Left kidney (tissue), 8 donors: ENCODE measurements around the gene SASS6. TPM values are rescaled to one million over a fixed set of nuclear protein-coding genes. Genes with fewer than 3 reads are reported as not detected.

ENCODE experiments used
- DNase-seq: peaks from one replicate; pipeline ENCODE4 v3.0.0-alpha.2; 2013
- long read RNA-seq, 8 donors: transcript quantifications; one replicate each; lab custom pipeline, GENCODE V29; 2026
- polyA plus RNA-seq: library from polyadenylated mRNA; unstranded; fragments of 120-200 nt; gene quantifications from one replicate; pipeline ENCODE4 v1.2.1, GENCODE V29; 2013; ENCODE audit not compliant: insufficient read length

Gene SASS6, protein sequence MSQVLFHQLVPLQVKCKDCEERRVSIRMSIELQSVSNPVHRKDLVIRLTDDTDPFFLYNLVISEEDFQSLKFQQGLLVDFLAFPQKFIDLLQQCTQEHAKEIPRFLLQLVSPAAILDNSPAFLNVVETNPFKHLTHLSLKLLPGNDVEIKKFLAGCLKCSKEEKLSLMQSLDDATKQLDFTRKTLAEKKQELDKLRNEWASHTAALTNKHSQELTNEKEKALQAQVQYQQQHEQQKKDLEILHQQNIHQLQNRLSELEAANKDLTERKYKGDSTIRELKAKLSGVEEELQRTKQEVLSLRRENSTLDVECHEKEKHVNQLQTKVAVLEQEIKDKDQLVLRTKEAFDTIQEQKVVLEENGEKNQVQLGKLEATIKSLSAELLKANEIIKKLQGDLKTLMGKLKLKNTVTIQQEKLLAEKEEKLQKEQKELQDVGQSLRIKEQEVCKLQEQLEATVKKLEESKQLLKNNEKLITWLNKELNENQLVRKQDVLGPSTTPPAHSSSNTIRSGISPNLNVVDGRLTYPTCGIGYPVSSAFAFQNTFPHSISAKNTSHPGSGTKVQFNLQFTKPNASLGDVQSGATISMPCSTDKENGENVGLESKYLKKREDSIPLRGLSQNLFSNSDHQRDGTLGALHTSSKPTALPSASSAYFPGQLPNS
- 12.2 TPM for polyA plus RNA-seq
- long read RNA-seq, donor 1, result 0 reads
- long read RNA-seq, donor 2, result 0 reads
- long read RNA-seq, donor 3, result 0 reads
- long read RNA-seq, donor 4, result 0 reads
- long read RNA-seq, donor 5, result 0 reads
- long read RNA-seq, donor 6, partial matches to known transcripts, result 0 of 5 reads
- long read RNA-seq, donor 6, other reads (novel, unspliced or antisense), result 5 of 5 reads
- long read RNA-seq, donor 7, partial matches to known transcripts, result 18 of 24 reads
- long read RNA-seq, donor 7, other reads (novel, unspliced or antisense), result 6 of 24 reads
- long read RNA-seq, donor 8, result 0 reads

DNA sequence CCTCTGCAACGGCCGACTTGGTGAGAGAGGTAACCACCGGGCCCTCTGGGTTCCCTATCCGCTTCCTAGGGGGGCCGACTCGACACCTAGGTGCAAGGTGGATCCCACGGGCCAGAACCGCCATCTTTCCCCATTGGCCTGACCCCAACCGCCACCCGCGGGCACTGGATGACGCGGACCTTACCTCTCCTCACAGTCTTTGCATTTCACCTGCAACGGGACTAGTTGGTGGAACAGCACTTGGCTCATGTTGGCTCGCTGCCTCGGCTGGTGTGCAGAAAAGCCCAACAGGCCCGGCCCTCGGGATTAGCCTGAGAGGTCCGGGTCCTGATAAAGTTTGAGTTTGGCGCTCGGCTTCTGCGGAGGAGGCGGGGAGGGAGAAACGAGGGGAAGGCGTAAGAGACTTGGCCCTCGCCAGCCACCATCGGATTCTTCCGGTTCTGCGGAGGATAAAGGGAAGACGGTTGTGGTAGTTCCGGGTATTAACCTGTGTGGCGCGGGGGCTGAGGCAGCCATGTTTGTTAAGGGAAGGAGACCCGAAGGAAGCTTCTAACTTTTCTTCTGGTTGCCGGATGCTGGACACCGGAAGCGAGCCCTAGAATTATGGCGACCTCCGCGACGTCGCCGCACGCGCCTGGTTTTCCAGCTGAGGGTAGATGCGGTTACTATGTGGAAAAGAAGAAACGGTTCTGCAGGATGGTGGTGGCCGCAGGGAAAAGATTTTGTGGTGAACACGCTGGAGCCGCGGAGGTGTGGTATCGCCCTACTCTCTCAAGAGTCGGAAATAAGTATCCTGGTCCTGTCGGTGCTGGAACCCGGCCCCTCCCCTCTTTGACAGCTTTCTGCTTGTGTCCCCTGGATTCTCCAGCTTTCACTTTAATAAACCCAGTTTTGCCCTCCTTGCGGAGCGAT, at the start of gene SASS6, which contains the start of gene TRMT13:
Gene SASS6 (minus strand): TSS at position 365 of the 912 bp plus-strand sequence. CDS start 116 bp downstream, at position 249.
Gene TRMT13 (plus strand): TSS at position 598 of the 912 bp plus-strand sequence. CDS start 6 bp downstream, at position 604.
- peak; percentile 99 for DNase-seq

DNA sequence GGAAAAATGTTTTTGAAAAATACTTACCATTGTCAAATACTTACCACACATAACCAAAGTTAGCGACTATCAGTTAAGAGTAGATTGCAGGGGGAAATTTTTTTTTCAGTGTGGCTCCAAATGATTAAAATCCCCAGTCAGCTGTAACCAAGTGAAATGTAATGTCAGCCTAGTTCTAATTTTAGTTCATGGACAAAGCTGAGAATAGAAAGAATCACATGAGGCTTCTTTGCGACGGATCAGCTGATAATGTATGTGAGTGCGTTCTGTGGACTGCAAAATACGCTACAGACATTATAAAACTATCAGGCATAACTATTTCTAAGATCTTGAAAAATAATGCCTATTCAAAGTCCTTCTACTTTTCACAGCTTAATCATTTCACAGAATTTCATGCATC, 45.4 kb upstream of the SASS6 start, which contains the start of gene LRRC39:
Gene LRRC39 (minus strand): TSS at position 166 of the 400 bp plus-strand sequence. CDS start 9,740 bp downstream, outside the sequence.
- no peak for DNase-seq

DNA sequence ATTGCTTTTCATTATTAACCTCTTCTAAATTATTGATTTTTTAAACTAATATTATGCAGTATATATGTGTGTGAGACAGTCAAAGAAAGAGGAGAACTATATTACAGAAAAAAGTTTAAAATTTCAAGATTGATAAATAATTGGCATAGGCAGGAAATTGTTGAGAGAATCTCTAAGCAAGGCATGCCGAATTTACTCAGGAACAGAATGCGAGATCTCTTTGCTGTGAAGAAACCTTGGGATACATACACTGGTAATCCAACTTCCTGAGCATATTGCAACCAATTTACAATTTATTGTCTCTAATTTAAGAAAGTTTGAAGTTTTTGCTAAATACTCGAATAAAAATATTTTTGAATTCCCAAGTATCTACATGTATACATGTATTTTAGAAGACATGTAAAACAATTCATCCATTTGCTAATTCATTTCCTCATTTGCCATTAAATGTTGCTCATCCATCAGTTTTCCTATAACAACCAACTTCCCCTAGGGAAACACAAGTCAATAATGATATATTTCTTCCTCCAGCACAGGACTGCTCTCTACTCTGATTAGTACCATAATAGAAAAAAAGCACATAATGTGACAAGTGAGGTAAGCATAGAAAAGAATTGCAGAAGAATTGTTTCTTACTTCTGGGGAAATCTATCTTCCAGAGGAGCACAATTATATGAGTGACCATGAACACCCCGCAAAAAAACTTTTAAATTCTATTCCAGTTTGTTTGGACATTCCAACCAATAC, 44.7 kb upstream of the SASS6 start:
- no peak for DNase-seq

DNA sequence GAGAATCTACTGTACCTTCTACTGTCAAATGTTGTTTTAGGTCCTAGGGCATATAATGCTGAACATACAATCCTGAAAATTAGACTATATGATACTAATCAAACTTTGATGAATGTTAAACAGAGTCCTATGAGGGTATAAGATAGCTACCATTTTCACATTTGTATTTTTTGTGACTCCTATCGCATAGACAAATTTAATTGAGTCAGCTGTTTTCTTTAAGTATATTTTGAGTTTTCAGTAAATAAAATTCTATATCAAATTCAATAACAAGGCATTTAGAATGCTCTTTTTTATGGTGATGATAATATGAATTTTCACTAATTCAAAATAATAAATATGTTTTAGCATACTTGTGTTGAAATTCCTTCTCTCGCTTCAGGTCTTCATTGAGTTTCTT, 35.3 kb upstream of the SASS6 start:
- no peak for DNase-seq

DNA sequence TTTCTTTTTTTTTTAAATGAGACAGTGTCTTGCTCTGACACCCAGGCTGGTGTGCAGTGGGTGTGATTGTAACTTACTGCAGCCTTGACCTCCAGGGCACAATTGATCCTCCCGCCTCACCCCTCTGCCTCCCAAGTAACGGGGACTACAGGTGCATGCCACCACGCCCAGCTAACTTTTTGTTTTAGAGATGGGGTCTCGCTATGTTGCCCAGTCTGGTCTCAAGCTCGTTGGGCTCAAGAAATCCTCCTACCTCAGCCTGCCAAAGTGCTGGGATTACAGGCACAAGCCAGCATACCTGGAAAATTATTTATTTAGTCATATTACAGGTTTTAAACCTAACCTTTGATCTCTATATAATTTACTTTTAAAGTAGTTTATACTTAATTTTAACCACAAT, 32.0 kb upstream of the SASS6 start:
- DNase-seq, result no peak

DNA sequence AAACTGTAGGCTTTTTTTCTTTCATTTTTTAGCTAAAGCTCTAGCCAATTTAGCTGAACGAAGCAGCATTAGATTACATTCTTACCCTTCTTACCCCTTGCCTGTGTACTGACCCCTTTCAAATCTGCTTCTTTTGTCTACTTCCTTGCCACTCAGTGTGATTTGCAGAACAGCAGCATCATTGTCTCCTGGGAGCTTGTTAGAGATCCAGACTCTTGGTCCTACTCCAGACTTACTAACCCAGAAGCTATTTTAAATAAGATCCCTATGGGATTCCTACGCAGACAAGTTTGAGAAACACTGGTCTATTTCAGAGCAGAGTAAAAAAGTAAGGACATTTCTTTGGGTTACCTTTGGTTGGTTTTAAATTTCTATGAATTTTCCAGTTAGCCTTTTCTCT, 31.5 kb upstream of the SASS6 start:
- DNase-seq, result peak; percentile 3

DNA sequence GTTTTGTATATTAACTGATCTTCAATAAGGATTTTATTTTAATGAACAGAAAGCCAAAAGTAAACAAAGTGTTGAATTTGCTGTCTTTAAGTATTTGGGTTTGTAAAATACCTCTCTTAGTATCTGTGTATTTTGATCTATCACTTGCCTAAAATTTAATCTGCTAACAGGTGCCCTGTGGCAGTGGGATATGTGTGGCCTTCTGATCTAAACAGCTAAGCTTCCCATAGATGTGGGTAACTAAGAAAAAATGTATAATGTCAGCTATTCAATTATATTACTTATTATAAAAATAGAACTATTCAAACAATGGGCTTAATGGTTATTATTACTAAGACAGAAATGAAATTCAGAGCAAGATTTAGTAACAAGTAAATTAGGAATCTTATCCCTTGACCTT, 30.2 kb upstream of the SASS6 start:
- DNase-seq, result no peak

DNA sequence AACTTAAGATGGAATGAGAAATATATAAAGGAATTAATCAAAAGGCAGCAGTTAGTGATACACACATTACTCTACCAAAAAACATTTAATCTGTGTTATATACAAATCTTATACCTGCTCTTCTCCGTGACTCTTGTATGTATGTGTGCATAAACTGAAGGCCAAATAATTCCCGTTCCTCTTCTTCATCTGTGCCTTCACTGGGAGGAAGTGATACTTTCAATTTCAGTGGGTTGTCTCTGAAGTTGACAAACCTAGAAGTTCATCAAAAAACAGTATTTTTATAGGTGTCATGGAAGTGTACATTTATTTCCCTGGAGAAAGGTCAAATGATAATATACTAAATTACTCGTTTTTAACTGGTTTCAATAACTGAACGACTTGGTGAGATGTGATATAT, 19.5 kb upstream of the SASS6 start:
- DNase-seq, result no peak

DNA sequence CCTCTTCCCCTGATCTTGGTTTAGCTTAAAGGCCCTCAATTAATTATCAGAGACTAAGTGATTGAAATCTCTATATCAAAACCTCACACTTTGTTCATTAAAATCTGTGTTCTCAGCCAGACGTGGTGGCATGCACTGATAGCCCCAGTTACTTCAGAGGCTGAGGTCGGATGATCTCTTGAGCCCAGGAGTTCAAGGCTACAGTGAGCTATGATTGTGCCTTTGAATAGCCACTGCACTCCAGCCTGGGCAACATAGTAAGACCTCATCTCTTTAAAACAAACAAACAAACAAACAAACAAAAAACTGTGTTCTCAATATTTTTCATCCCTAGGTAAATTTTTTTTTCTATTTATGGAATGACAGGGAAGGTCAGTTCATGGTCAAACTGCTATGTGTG, 18.9 kb upstream of the SASS6 start:
- DNase-seq, result no peak

DNA sequence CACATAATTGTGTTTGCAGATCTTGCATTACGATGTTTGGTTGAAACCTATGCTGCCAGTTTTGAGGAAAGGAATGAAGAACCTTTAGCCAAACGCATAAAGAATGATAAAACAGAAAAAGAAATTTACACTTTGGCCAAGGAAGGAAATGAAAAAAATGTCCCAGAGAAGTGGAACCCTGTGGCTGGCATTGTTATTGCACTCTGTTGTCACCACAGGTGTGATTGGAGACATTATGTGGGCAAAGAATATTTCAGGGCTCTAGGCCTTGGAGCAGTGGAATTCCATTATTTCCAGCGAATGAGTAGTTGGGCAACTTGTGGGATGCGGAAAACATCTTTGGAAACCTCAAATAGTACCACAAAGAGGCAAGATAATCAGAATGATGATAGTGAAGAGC, 15.1 kb upstream of the SASS6 start:
- no peak for DNase-seq

DNA sequence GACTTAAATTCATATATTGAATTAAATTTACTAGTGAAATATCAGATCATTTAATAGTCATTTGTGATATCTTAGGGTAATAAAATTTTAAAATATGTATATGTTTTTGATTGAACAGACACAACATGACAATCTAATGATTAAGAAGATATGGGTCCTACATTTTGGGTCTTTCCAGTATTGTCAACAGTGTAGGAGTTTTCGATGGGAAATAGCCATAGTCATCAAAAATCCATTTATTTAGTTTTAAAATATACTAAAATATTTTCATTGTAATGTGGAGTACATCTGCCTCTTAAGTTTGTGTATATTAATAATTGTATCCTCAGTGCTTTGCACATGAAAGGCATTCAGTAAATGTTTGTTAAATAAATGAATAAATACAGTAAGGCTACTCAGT, 14.2 kb upstream of the SASS6 start:
- DNase-seq, result no peak

DNA sequence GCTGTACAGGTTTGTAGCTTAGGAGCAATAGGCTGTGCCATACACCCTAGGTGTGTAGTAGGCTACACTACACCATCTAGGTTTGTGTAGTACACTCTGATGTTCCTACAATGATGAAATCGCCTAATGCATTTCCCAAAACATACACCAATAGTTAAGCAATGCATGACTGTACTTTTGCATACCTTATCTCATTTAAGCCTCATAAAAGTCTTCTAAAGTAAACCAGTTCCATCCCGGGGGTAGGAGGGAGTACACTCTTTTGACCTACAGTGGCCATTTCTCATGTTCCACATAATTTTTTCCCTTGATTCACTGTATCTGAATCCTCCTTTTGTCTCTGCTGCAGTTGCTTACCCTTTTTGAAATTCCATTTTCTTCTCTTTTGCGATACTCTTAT, 12.4 kb upstream of the SASS6 start:
- DNase-seq, result no peak

DNA sequence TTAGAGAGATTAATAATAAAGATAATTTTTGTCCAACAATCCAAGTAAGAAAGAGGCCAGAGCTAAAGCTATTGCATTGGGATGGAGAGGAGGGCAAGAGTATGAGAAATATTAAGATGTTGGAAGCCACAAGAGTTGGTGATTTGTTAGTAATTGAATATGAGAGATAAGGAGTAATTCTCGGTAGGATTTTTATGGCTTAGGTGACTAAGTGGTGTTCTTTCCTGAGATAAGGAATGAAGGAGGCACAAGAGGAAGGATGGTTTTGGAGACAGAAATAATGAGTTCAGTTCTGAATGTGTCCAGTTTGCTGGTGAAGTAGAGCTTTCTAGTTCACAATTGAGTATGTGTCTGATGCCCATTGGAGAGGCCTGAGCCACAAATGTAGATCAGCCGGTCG, 9.6 kb upstream of the SASS6 start:
- DNase-seq, result no peak

DNA sequence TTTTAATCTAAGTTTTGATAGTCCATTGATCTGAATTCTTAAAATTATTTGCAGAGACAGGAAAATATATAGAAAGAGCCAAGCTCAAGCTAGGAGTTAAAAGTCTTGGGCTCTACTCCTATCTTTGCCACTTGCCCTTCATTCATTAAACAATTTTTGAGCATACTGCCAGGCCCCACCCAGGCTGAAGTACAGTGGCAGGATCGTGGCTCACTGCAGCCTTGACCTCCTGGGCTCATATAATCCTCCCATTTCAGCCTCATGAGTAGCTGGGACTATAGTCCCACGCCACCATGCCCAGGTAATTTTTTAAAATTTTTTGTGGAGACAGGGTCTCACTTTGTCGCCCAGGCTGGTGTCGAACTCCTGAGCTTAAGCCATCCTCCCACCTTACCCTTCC, 8.5 kb upstream of the SASS6 start:
- DNase-seq, result no peak

DNA sequence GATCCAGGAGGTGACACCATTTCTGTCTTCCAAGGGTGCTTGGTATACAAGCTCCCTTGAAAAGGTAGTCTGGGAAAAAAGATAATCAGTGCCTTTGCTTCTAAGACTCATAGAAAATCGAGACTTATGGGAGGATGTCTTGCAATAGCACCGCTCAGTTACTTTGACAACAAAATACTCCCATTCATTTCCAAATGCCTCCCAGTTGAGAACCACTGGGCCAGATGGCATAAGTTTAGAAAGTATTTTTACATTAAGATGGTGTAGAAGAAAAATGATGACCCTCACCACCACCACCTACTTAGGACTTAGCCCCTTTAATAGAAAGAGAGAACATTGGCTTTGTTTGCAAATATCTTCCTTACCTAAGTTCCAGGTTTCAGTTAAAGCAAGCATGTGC, 4.9 kb upstream of the SASS6 start:
- no peak for DNase-seq

DNA sequence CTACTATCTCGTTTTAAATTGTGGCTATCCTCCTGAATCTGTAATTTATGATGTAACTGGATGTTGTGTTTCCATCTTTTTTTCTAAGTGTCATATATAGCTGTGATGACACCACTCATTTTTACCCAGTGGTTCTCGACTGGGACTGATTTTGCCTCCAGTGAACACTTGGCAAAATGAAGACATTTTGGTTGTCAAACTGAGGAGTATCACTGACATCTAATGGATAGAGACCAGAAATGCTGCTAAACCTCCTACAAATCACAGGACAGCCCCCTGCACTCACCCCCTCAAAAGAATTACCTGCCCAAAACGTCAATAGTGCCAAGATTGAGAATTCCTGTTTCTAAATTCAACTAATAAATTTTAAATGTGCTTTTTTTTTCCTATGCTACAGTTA, 2.1 kb upstream of the SASS6 start:
- no peak for DNase-seq

DNA sequence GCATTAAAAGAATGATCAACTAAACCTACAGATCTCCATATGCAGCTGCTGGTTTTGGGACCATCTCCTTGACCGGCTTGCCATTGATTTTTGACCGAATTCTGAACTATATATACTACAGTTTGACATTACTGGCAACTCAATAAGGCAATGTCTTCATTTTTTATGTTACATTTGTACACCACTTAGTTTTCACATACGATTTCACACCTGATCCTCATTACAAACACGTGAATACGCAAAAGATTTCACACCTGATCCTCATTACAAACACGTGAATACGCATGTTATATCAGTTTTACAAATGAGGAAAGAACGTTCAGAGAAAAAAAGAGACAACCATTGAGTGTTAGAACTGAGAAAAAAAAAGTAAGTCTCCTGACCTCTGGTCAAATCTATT, 1.1 kb downstream of the SASS6 start:
- DNase-seq, result no peak

DNA sequence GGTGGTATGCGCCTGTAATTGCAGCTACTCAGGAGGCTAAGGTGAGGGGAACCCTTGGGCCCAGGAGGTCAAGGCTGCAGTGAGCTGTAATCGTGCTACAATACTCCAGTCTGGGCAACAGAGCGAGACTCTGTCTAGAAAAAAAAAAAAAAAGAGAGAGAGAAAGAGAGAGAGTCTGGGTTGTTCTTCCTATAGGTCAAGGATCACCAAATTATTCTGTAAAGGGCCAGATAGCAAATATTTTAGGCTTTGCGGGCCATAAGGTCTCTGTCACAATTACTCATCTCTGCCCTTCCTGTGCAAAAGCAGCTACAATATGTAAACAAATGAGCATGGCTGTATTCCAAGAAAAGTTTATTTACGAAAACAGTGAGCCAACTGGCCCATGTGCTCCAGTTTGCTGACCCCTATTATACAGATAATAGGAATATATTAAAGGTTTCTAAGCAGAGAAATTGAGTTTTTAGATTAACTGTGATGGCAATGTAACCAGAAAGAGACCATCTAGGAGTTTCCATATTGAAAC, 2.1 kb downstream of the SASS6 start:
- no peak for DNase-seq

DNA sequence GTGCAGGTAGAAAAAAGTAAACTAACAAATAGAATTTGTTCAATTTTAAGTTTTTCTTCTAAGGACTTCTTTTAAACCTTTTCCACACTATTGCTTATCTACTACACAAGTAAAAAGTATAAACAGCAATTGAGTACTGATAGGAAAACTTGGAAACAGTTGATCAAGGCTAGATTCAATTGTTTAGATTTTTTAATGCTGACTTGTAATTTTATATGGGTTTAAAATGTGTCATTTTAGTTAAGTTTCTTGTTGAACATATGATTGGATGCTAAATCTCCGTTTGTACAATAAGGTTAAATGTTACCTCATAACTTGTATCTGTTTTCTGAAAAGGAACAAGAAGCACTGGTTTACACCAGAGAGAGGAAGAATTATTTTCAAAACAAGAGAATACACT, 5.5 kb downstream of the SASS6 start:
- DNase-seq, result no peak

DNA sequence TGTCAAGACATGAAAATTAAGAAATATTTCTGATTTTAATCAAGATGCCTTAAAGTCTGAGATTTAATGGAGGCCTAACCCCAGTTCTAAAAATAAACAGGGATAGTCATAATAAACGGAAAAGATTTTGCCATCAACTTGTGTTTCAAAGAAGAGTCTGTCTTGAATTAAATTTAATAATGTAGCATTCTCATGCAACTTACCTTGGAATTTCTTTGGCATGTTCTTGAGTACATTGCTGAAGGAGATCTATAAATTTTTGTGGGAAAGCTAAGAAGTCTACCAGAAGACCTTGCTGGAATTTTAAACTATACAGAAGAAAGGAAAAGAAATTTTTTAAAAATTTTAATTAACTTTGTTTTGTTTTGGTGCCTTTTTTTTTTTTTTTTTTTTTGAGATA, 10.6 kb downstream of the SASS6 start:
- no peak for DNase-seq

DNA sequence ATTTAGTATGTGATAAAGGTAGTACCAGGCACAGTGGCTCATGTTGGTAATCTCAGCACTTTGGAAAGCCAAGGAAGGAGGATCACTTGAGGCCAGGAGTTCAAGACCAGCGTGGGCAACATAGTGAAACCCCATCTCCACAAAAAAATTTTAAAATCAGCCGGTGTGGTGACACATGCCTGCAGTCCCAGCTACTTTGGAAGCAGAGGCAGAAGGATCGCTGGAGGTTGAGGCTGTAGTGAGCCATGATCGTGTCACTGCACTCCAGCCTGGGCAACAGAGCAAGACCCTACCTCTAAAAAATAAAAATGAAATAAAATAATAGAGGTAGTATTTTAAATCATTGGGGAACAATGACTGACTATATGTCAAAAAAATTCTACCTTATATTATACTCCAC, 17.2 kb downstream of the SASS6 start:
- DNase-seq, result no peak
